KMS-11 (cell line): Measurements from ENCODE around the gene NKPD1.

Experiments used
- H2AFZ ChIP-seq: fragments of 200-600 bp; sonication (generic); 2 replicates; pipeline ENCODE4 v1.6.1; 2016; ENCODE audit warnings: antibody characterized with exemption, mixed run types, low read depth
- H3K27ac ChIP-seq: fragments of 200-600 bp; sonication (generic); 2 replicates; pipeline ENCODE4 v1.6.1; 2016; ENCODE audit warnings: mild to moderate bottlenecking, mixed run types
- H3K27me3 ChIP-seq: fragments of 200-600 bp; sonication (generic); 2 replicates; pipeline ENCODE4 v1.6.1; 2017; ENCODE audit warnings: mild to moderate bottlenecking, low read depth, mixed run types, moderate library complexity; ENCODE audit not compliant: insufficient read depth
- H3K36me3 ChIP-seq: fragments of 200-600 bp; sonication (generic); 2 replicates; pipeline ENCODE4 v1.6.1; 2017; ENCODE audit warnings: mild to moderate bottlenecking, mixed run types; ENCODE audit not compliant: insufficient read depth
- H3K4me1 ChIP-seq: fragments of 200-600 bp; sonication (generic); 2 replicates; pipeline ENCODE4 v1.6.1; 2016; ENCODE audit warnings: mild to moderate bottlenecking, low read depth, mixed run types; ENCODE audit not compliant: poor library complexity, severe bottlenecking
- H3K4me2 ChIP-seq: fragments of 200-600 bp; sonication (generic); 2 replicates; pipeline ENCODE4 v1.7.0; 2016; ENCODE audit warnings: mild to moderate bottlenecking, mixed run types
- H3K4me3 ChIP-seq: fragments of 200-600 bp; sonication (generic); IDR thresholded peaks from 2 replicates; pipeline ENCODE4 v1.6.1; 2017; ENCODE audit warnings: low read depth, low read length, mixed read lengths; ENCODE audit not compliant: insufficient read depth
- H3K79me2 ChIP-seq: fragments of 200-600 bp; sonication (generic); 2 replicates; pipeline ENCODE4 v1.6.1; 2016; ENCODE audit warnings: low read depth, mixed run types; ENCODE audit not compliant: insufficient read depth
- H3K9ac ChIP-seq: fragments of 200-600 bp; sonication (generic); 2 replicates; pipeline ENCODE4 v1.6.1; 2016; ENCODE audit warnings: mild to moderate bottlenecking, mixed run types
- H4K20me1 ChIP-seq: fragments of 200-600 bp; sonication (generic); 2 replicates; pipeline ENCODE4 v1.6.1; 2016; ENCODE audit warnings: mild to moderate bottlenecking, mixed run types; ENCODE audit not compliant: insufficient read depth
- TF ChIP-seq, protein P1 (sequence below): fragments of 200-600 bp; sonication (generic); conservative IDR thresholded peaks from 2 replicates; pipeline ENCODE4 v1.6.1; 2017; ENCODE audit warnings: low read depth, mild to moderate bottlenecking, antibody characterized with exemption, low read length, moderate library complexity, mixed read lengths

NKPD1 gene

DNA sequence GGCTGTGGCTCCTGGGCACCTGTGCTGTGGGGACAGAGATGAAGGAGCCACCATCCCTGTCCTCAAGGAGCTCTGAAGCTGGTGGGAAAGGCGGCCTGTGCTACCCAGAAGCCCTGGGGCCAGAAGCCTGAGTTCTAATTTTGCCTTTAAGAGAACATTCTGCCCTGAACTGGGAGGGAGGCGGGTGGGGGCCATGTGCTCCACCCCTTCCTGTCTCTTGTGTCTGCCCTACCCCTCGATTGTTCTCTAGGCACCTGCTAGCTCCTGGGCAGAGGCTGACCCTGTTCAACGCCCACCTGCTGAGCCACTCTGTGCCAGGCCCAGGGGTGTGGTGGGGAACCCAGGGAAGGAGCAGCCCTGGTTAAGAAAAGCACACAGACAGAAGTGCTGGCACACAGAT, 11.4 kb upstream of the NKPD1 start:
- Histone ChIP-seq H3K36me3 (no peaks in the 10 kb centered on the region), H4K20me1 (no peaks in the 10 kb centered on the region), H3K79me2 (peaks cover 12% of the 10 kb centered on the region; the same call in 1 of the 2 replicates), H3K4me3 (no peak overlapping the region), H3K27me3 (no peaks in the 10 kb centered on the region), H3K9ac (no peak overlapping the region), H2AFZ (no peak overlapping the region), H3K27ac (no peak overlapping the region), H3K4me2 (no peak overlapping the region), H3K4me1 (peaks cover 14% of the 10 kb centered on the region)
- TF ChIP-seq, protein P1, sequence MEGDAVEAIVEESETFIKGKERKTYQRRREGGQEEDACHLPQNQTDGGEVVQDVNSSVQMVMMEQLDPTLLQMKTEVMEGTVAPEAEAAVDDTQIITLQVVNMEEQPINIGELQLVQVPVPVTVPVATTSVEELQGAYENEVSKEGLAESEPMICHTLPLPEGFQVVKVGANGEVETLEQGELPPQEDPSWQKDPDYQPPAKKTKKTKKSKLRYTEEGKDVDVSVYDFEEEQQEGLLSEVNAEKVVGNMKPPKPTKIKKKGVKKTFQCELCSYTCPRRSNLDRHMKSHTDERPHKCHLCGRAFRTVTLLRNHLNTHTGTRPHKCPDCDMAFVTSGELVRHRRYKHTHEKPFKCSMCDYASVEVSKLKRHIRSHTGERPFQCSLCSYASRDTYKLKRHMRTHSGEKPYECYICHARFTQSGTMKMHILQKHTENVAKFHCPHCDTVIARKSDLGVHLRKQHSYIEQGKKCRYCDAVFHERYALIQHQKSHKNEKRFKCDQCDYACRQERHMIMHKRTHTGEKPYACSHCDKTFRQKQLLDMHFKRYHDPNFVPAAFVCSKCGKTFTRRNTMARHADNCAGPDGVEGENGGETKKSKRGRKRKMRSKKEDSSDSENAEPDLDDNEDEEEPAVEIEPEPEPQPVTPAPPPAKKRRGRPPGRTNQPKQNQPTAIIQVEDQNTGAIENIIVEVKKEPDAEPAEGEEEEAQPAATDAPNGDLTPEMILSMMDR, result no peak

DNA sequence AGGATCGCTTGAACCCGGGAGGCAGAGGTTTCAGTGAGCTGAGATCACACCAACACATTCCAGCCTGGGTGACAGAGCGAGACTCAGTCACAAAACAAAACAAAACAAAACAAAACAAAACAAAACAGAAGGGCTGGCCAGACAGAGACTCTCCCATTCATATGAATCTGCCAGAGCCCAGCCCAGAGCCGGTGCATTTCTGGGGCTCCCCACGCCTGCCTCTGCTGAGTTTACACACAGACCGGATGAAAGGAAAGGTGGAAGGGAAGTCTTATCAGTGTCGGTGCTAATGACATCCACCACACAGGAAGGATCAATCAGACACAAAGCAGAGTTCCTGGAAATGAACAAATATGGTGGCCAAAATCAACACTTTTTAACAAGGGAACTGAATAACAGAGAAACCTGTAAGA, 10.4 kb upstream of the NKPD1 start:
- H3K4me1 ChIP-seq, result peaks cover 9% of the 10 kb centered on the region
- H3K79me2 ChIP-seq, result 0 out of 2 replicates have a peak, but pooled peaks cover 3% of the 10 kb centered on the region
- no peak overlapping the region for H2AFZ ChIP-seq
- H3K27me3 ChIP-seq, result no peaks in the 10 kb centered on the region
- no peak overlapping the region for H3K4me3 ChIP-seq
- TF ChIP-seq, protein P1, result no peak
- no peak overlapping the region for H3K9ac ChIP-seq
- no peak overlapping the region for H3K4me2 ChIP-seq
- no peaks in the 10 kb centered on the region for H4K20me1 ChIP-seq
- H3K36me3 ChIP-seq, result no peaks in the 10 kb centered on the region
- no peak overlapping the region for H3K27ac ChIP-seq

DNA sequence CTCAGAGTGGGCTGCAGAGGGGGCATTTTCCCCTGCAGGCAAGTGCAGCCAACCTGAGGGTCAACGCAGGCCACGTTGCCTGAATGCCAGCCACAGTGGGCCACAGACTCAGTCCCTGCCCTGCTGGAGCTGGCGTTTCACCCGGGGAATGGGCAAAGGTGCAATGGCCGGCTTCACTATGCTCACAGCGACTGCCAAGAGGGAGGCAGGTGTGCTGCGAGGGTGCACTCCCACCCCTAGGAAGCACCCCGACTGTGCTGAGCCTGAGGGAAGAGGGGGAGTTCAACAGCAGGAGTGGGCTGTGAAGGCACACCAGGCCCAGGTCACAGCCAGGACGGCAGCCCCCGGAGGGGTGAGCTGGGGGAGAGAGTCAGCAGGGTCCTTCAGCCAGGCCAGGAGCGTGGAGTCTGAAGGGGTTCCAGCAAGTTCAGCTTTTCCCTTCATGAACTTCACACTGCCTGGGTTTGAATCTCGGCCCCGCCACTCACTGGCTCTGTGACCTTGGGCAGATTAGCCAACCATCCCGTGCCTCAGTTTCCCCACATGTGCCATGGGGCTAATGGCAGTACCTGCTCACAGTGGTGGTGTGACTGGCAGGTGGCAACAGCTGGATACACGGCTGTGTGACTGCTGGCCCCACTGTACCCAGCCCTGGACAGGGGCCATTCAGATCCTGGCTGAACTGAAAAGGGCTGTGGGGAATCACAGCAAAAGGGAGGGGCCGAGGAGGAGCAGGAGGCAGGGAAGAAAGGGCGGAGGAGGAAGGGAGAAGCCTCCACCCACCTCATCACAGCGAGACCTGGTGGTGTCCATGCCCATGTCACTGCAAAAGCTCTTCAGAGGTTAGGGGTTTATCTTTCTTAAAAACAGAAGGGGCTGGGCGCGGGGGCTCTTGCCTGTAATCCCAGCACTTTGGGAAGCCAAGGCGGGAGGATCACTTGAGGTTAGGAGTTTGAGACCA, 9.6 kb upstream of the NKPD1 start:
- TF ChIP-seq, protein P1, result no peak
- H3K4me3 ChIP-seq, result no peak overlapping the region
- H3K27me3 ChIP-seq, result no peaks in the 10 kb centered on the region
- H3K27ac ChIP-seq, result no peak overlapping the region
- H3K9ac ChIP-seq, result no peak overlapping the region
- H3K4me2 ChIP-seq, result no peak overlapping the region
- H4K20me1 ChIP-seq, result no peaks in the 10 kb centered on the region
- H2AFZ ChIP-seq, result no peak overlapping the region
- H3K36me3 ChIP-seq, result no peaks in the 10 kb centered on the region
- H3K4me1 ChIP-seq, result peaks cover 9% of the 10 kb centered on the region
- no peaks in the 10 kb centered on the region for H3K79me2 ChIP-seq

DNA sequence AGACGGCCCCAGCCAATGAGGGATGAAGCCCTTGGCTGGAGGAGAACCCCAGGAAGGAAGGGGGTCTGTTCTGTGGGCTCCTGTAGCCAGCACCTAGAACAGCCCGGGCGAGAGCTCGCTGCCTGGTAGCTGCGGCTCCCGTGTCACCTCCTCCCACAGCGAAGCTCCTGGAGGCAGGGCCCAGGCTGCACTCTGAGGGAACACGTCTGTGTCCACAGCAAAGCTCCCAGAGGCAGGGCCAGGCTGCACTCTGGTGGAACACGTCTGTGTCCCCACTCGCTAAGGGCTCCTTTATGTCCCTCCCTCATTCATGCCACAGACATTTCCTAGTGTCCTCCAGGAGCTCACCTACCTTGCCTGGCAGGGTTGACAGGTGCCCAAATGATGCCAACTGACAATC, 8.8 kb upstream of the NKPD1 start:
- H3K9ac ChIP-seq, result no peak overlapping the region
- TF ChIP-seq, protein P1, result no peak
- H2AFZ ChIP-seq, result no peak overlapping the region
- no peak overlapping the region for H3K4me3 ChIP-seq
- H3K4me1 ChIP-seq, result peaks cover 12% of the 10 kb centered on the region
- no peak overlapping the region for H3K4me2 ChIP-seq
- no peaks in the 10 kb centered on the region for H3K36me3 ChIP-seq
- H3K79me2 ChIP-seq, result no peaks in the 10 kb centered on the region
- H3K27me3 ChIP-seq, result no peaks in the 10 kb centered on the region
- no peaks in the 10 kb centered on the region for H4K20me1 ChIP-seq
- no peak overlapping the region for H3K27ac ChIP-seq
